GM13977 (cell line): ENCODE data around the gene GRIA4.

ENCODE experiments used
- DNase-seq: peaks from one replicate; pipeline ENCODE4 v3.0.0; 2012; ENCODE audit warnings: low spot score
- CTCF ChIP-seq: IDR thresholded peaks from 2 replicates; pipeline ENCODE4 v1.5.1; 2012; ENCODE audit warnings: mild to moderate bottlenecking, control low read depth; ENCODE audit not compliant: insufficient read depth; ENCODE audit errors: extremely low read depth, missing control alignments
- in situ Hi-C: fragments of 300-500 bp; cut with MboI; formaldehyde crosslinking; loops from one replicate; pipeline ENCODE4 v1.12.0; 2022; ENCODE audit warnings: low sequenced_read_pairs, low pct_unique_long_range_greater_than_20kb, mixed read lengths, inconsistent platforms; ENCODE audit not compliant: unreplicated experiment

Gene GRIA4

GRCh38 chr11:105840391-105840790 lies 230.5 kb downstream of the GRIA4 start:
- no peak for TF ChIP-seq CTCF
- DNase-seq: no peak
- in situ Hi-C loops: no loop called here

- in situ Hi-C loops: no loop called here
- DNase-seq: no peak
- no peak for TF ChIP-seq CTCF
Measured at GRCh38 chr11:105852403-105852802, 242.5 kb downstream of the GRIA4 start.

- no peak for TF ChIP-seq CTCF
Measured at GRCh38 chr11:105854269-105854668, 244.4 kb downstream of the GRIA4 start.

DNA sequence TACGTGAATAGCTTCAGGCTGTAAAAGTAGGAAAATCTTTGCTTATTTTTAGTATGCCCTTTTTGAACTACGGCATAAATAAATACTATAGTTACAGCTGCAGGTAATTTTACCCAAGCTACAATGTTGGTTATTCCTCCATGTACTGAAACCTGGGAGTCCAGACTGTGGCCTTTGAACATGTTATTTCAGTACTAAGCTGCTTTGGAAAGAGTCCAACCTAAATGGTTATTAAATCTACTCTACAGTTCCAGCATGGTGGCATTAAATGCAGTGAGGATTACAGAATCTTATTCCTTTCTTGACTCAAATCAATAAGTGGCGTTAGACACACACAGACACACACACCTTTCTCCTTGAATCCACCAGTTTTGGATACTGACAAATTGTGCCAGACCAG lies 247.1 kb downstream of the GRIA4 start:
- no peak for TF ChIP-seq CTCF
- in situ Hi-C loops: no loop called here
- DNase-seq: no peak

More at GRCh38 chr11:105854269-105854668, 244.4 kb downstream of the GRIA4 start:
- DNase-seq: no peak
- in situ Hi-C loops: no loop called here

- in situ Hi-C loops: no loop called here
- no peak for TF ChIP-seq CTCF
- no peak for DNase-seq
Measured at GRCh38 chr11:105857728-105858127, 247.9 kb downstream of the GRIA4 start.

GRCh38 chr11:105858841-105859240 lies 249.0 kb downstream of the GRIA4 start:
- DNase-seq: no peak
- TF ChIP-seq CTCF: no peak
- in situ Hi-C loops: no loop called here

DNA sequence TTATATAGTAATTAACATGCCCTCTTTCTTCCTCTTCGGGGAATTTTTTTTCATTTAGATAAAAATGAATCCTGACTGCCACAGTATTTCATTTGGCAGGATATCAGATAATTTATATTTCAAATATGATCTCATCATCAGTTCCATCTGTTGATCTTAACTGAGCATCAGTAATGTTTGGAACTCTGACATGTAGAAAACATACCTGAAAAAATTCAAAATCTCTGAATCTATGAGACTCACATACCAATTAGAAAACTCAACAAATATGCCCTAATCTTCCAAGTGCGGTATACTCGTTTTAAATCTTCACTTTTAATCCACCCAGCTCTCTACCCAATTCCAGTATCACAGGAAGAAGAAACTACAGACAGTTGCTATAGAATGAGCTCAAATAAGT lies 250.2 kb downstream of the GRIA4 start:
- in situ Hi-C loops: no loop called here
- TF ChIP-seq CTCF: no peak
- no peak for DNase-seq
